GM13976 (cell line): ENCODE data around the gene DENND2A.

Source experiments
- DNase-seq: peaks from one replicate; pipeline ENCODE4 v3.0.0; 2012; ENCODE audit warnings: low spot score
- CTCF ChIP-seq: IDR thresholded peaks from 2 replicates; pipeline ENCODE4 v1.5.1; 2012; ENCODE audit warnings: borderline replicate concordance, mild to moderate bottlenecking; ENCODE audit not compliant: insufficient read depth; ENCODE audit errors: extremely low read depth, missing control alignments, control extremely low read depth
- in situ Hi-C: fragments of 300-500 bp; cut with MboI; formaldehyde crosslinking; loops from one replicate; pipeline ENCODE4 v1.12.0; 2022; ENCODE audit warnings: low sequenced_read_pairs, mixed read lengths, inconsistent platforms; ENCODE audit not compliant: unreplicated experiment

The DENND2A gene

GRCh38 chr7:140605337-140605736 is 35.3 kb downstream of the DENND2A start:
- TF ChIP-seq CTCF = no peak

GRCh38 chr7:140604760-140605159 is 35.9 kb downstream of the DENND2A start:
- no peak for DNase-seq

More at GRCh38 chr7:140605337-140605736, 35.3 kb downstream of the DENND2A start:
- no peak for DNase-seq
- in situ Hi-C loops = no loop called here

GRCh38 chr7:140604076-140604475 is 36.5 kb downstream of the DENND2A start:
- DNase-seq = no peak
- no peak for TF ChIP-seq CTCF
- in situ Hi-C loops = no loop called here

More at GRCh38 chr7:140604760-140605159, 35.9 kb downstream of the DENND2A start:
- no peak for TF ChIP-seq CTCF
- in situ Hi-C loops = no loop called here

GRCh38 chr7:140601566-140602174 is 38.9 kb downstream of the DENND2A start:
- no peak for TF ChIP-seq CTCF
- in situ Hi-C loops = no loop called here
- no peak for DNase-seq

- TF ChIP-seq CTCF = no peak
- no peak for DNase-seq
- in situ Hi-C loops = no loop called here
Observed at GRCh38 chr7:140600341-140600740, 40.3 kb downstream of the DENND2A start.

- in situ Hi-C loops = no loop called here
- no peak for TF ChIP-seq CTCF
- DNase-seq = no peak
Observed at GRCh38 chr7:140597428-140597949, 43.1 kb downstream of the DENND2A start.
